Liver (tissue), 9 donors: ENCODE results near the gene HSD17B12. TPM values are rescaled to one million over a fixed set of nuclear protein-coding genes. Genes with fewer than 3 reads are reported as not detected.

Experiments
- DNase-seq: peaks from one replicate; pipeline ENCODE4 v3.0.0-alpha.2; 2017; ENCODE audit warnings: low spot score
- H3K27ac ChIP-seq, 2 donors: one replicate each; pipeline ENCODE4 v1.7.0; 2013; ENCODE audit warnings: inconsistent platforms in 2 of 2, low read length in 2 of 2, control low read depth in 1 of 2, low read depth in 1 of 2, mild to moderate bottlenecking in 1 of 2
- H3K27me3 ChIP-seq, 4 donors: one replicate each; pipeline versions ENCODE4 v1.6.1 to v1.7.0; 2013; ENCODE audit warnings: low read length in 3 of 4, inconsistent platforms in 1 of 4, mild to moderate bottlenecking in 1 of 4, moderate library complexity in 1 of 4; ENCODE audit not compliant: control insufficient read depth in 4 of 4, insufficient read depth in 4 of 4
- H3K36me3 ChIP-seq, 4 donors: one replicate each; pipeline versions ENCODE4 v1.6.1 to v1.7.0; 2013; ENCODE audit warnings: low read length in 3 of 4, mild to moderate bottlenecking in 3 of 4, low read depth in 1 of 4, moderate library complexity in 1 of 4; ENCODE audit not compliant: control insufficient read depth in 4 of 4, insufficient read depth in 3 of 4
- H3K4me1 ChIP-seq, 4 donors: one replicate each; pipeline versions ENCODE4 v1.6.1 to v1.7.0; 2013; ENCODE audit warnings: low read length in 3 of 4, mild to moderate bottlenecking in 3 of 4, moderate library complexity in 1 of 4; ENCODE audit not compliant: control insufficient read depth in 4 of 4, insufficient read depth in 4 of 4
- H3K4me3 ChIP-seq, 3 donors: one replicate each; pipeline versions ENCODE4 v1.6.1 to v1.7.0; 2013; ENCODE audit warnings: low read length in 3 of 3, control low read depth in 1 of 3, low read depth in 1 of 3, mild to moderate bottlenecking in 1 of 3
- H3K9ac ChIP-seq, 2 donors: one replicate each; pipeline ENCODE4 v1.7.0; 2013; ENCODE audit warnings: low read length in 2 of 2, mild to moderate bottlenecking in 2 of 2, moderate library complexity in 2 of 2, control low read depth in 1 of 2, low read depth in 1 of 2
- H3K9me3 ChIP-seq, 4 donors: one replicate each; pipeline versions ENCODE4 v1.6.1 to v1.7.0; 2013; ENCODE audit warnings: low read length in 3 of 4; ENCODE audit not compliant: control insufficient read depth in 4 of 4
- EGR1 ChIP-seq, 2 donors: IDR thresholded peaks; 2 replicates each; pipeline ENCODE4 v1.6.1; 2016 to 2018; ENCODE audit warnings: antibody characterized with exemption in 2 of 2, low read depth in 2 of 2
- FOXA1 ChIP-seq: IDR thresholded peaks from 2 replicates; pipeline ENCODE4 v1.6.1; 2016; ENCODE audit warnings: antibody characterized with exemption
- FOXA2 ChIP-seq: IDR thresholded peaks from 2 replicates; pipeline ENCODE4 v1.6.1; 2016; ENCODE audit warnings: antibody characterized with exemption
- GABPA ChIP-seq, 2 donors: IDR thresholded peaks in 1 of 2; conservative IDR thresholded peaks in 1 of 2; 2 replicates each; pipeline ENCODE4 v1.6.1; 2016; ENCODE audit warnings: antibody characterized with exemption in 2 of 2, mild to moderate bottlenecking in 1 of 2, moderate library complexity in 1 of 2
- HNF4A ChIP-seq, 2 donors: conservative IDR thresholded peaks; 2 replicates each; pipeline ENCODE4 v1.6.1; 2016; ENCODE audit warnings: antibody characterized with exemption in 2 of 2, mild to moderate bottlenecking in 2 of 2
- HNF4G ChIP-seq: IDR thresholded peaks from 2 replicates; pipeline ENCODE4 v1.6.1; 2016; ENCODE audit warnings: antibody characterized with exemption
- JUND ChIP-seq, 2 donors: IDR thresholded peaks; 2 replicates each; pipeline ENCODE4 v1.6.1; 2016; ENCODE audit warnings: antibody characterized with exemption in 2 of 2
- NR2F2 ChIP-seq: IDR thresholded peaks from 2 replicates; pipeline ENCODE4 v1.6.1; 2016; ENCODE audit warnings: antibody characterized with exemption
- RAD21 ChIP-seq, 2 donors: IDR thresholded peaks; 2 replicates each; pipeline ENCODE4 v1.6.1; 2016; ENCODE audit warnings: antibody characterized with exemption in 2 of 2, mild to moderate bottlenecking in 2 of 2
- RXRA ChIP-seq, 2 donors: IDR thresholded peaks; 2 replicates each; pipeline ENCODE4 v1.6.1; 2017 to 2018; ENCODE audit warnings: antibody characterized with exemption in 2 of 2, mild to moderate bottlenecking in 1 of 2
- SP1 ChIP-seq: IDR thresholded peaks from 2 replicates; pipeline ENCODE4 v1.6.1; 2018; ENCODE audit warnings: antibody characterized with exemption, mild to moderate bottlenecking
- TAF1 ChIP-seq: conservative IDR thresholded peaks from 2 replicates; pipeline ENCODE4 v1.6.1; 2016; ENCODE audit warnings: antibody characterized with exemption, mild to moderate bottlenecking
- YY1 ChIP-seq: IDR thresholded peaks from 2 replicates; pipeline ENCODE4 v1.6.1; 2016; ENCODE audit warnings: antibody characterized with exemption, mild to moderate bottlenecking
- WGBS: extraction: QIAGEN DNeasy Blood & Tissue Kit; methylation state at CpG from one replicate; pipeline ENCODE4 v1.1.7; 2013; 5-methylcytosine and 5-hydroxymethylcytosine counted together
- polyA plus RNA-seq, 2 donors: library from polyadenylated mRNA; stranded (reverse) in 1 of 2; unstranded in 1 of 2; fragments of 200-250 nt in 1 of 2; fragments of >200 nt in 1 of 2; fragmentation: Nextera tagmentation in 1 of 2; extraction: Ambion mirVana in 1 of 2; gene quantifications; one replicate each; pipeline versions ENCODE4 v1.2.1 to v1.2.3, GENCODE V29; 2013 to 2015
- total RNA-seq, 2 donors: library from RNA; depleted of rRNA; stranded (reverse); fragments of >200 nt; gene quantifications; one replicate each; pipeline ENCODE4 v1.2.3, GENCODE V29; 2014
- TF ChIP-seq, protein P1 (sequence below): IDR thresholded peaks from 2 replicates; pipeline ENCODE4 v1.6.1; 2016; ENCODE audit warnings: antibody characterized with exemption
- TF ChIP-seq, protein P2 (sequence below): IDR thresholded peaks from 2 replicates; pipeline ENCODE4 v1.6.1; 2016; ENCODE audit warnings: antibody characterized with exemption
- TF ChIP-seq, protein P3 (sequence below): IDR thresholded peaks from 2 replicates; pipeline ENCODE4 v1.6.1; 2016; ENCODE audit warnings: antibody characterized with exemption
- TF ChIP-seq, protein P4 (sequence below): IDR thresholded peaks from 2 replicates; pipeline ENCODE4 v1.6.1; 2016; ENCODE audit warnings: antibody characterized with exemption, mild to moderate bottlenecking
- TF ChIP-seq, protein P5 (sequence below): fragments of 150-350 bp; IDR thresholded peaks from 2 replicates; pipeline ENCODE4 v1.5.1; 2017; ENCODE audit warnings: improper control_type of control experiment, low read depth, low read length; ENCODE audit not compliant: missing input control
- donor health status: healthy.
- donor health status: healthy.
- donor health status: healthy.
- donor health status: healthy.
- donor health status: healthy.

The HSD17B12 gene
- total RNA-seq (100 to 1,000 TPM in 1 of 2 donors, 10 to 100 TPM in 1; 74.8 to 126 TPM), polyA plus RNA-seq (10 to 100 TPM; 50.3 to 61.7 TPM)

DNA sequence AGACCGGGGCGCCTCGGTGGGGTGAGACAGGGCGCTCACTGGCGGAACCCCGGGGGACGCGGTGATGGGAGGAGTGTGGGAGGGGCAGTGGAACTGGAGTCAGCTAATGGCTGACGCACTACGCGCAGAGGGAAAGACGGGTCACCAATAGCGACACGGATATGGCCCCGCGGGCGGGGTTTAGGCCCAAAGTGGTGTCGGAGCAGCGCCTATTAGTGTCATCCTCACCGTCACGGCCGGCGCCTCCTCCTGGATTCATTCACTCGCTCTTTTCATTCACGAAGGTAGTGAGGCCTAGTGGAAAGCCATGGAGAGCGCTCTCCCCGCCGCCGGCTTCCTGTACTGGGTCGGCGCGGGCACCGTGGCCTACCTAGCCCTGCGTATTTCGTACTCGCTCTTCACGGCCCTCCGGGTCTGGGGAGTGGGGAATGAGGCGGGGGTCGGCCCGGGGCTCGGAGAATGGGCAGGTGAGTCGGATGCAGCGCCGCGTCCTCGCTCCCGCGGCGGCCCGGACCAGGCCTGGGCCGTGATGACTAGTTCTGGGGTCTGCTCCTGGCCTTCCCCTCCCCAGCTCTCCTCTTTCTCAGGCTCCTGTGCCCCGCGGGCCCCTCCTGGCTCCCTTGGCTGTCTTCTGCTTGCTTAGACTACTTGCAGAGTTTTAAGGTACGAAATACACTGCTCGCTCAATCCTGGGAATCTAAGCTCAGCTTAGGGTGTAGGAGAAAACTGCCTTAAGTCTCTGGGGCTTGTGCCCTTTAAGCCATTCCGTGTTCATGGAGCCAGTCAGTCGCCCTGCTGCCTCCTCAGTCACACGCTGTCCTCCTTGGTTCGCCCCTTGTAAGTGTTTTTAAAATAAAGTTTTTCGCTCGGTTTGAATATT, at the start of gene HSD17B12:
HSD17B12 (plus strand) TSS at position 218 of the 880 bp plus-strand sequence; CDS start at position 308, 90 bp downstream.
- Histone ChIP-seq H3K9me3 (no peaks in the 10 kb centered on the region), H3K4me1 (peaks cover 0 to 10% (median 7%) of the 10 kb centered on the region in 4 donors), H3K27ac (peak within 1 kb of the TSS; percentile 71 to 96), H3K4me3 (peak within 1 kb of the TSS; percentile 78 to 92 (median 84)), H3K9ac (peak within 1 kb of the TSS; percentile 77 to 87), H3K27me3 (no peaks in the 10 kb centered on the region), H3K36me3 (no peaks in the 10 kb centered on the region)
- peak; percentile 96 for DNase-seq
- TF ChIP-seq FOXA2 (peak; percentile 3), TAF1 (peak; percentile 94), EGR1 (IDR thresholded peaks at IDR 0.05; ENCODE audit: low read depth in 2 of 2) (peak in 1 of 2 donors; percentile 10), RXRA (IDR thresholded peaks at IDR 0.05) (peak; percentile 58 to 70), NR2F2 (peak; percentile 76), HNF4A (conservative IDR thresholded peaks at IDR 0.05) (peak; percentile 17 to 37), HNF4G (no peak), GABPA (IDR thresholded peaks at IDR 0.05 in 1 of 2, conservative IDR thresholded peaks at IDR 0.05 in 1 of 2) (peak; percentile 34 to 78), FOXA1 (peak; percentile 51), SP1 (peak; percentile 94), RAD21 (IDR thresholded peaks at IDR 0.05) (peak in 1 of 2 donors; percentile 17), JUND (IDR thresholded peaks at IDR 0.05) (peak in 1 of 2 donors; percentile 66), YY1 (peak; percentile 98)
- TF ChIP-seq, protein P1, sequence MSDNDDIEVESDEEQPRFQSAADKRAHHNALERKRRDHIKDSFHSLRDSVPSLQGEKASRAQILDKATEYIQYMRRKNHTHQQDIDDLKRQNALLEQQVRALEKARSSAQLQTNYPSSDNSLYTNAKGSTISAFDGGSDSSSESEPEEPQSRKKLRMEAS: peak; percentile 71
- TF ChIP-seq, protein P2, sequence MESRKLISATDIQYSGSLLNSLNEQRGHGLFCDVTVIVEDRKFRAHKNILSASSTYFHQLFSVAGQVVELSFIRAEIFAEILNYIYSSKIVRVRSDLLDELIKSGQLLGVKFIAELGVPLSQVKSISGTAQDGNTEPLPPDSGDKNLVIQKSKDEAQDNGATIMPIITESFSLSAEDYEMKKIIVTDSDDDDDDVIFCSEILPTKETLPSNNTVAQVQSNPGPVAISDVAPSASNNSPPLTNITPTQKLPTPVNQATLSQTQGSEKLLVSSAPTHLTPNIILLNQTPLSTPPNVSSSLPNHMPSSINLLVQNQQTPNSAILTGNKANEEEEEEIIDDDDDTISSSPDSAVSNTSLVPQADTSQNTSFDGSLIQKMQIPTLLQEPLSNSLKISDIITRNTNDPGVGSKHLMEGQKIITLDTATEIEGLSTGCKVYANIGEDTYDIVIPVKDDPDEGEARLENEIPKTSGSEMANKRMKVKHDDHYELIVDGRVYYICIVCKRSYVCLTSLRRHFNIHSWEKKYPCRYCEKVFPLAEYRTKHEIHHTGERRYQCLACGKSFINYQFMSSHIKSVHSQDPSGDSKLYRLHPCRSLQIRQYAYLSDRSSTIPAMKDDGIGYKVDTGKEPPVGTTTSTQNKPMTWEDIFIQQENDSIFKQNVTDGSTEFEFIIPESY: peak; percentile 72
- TF ChIP-seq, protein P3, sequence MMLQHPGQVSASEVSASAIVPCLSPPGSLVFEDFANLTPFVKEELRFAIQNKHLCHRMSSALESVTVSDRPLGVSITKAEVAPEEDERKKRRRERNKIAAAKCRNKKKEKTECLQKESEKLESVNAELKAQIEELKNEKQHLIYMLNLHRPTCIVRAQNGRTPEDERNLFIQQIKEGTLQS: no peak
- TF ChIP-seq, protein P4, sequence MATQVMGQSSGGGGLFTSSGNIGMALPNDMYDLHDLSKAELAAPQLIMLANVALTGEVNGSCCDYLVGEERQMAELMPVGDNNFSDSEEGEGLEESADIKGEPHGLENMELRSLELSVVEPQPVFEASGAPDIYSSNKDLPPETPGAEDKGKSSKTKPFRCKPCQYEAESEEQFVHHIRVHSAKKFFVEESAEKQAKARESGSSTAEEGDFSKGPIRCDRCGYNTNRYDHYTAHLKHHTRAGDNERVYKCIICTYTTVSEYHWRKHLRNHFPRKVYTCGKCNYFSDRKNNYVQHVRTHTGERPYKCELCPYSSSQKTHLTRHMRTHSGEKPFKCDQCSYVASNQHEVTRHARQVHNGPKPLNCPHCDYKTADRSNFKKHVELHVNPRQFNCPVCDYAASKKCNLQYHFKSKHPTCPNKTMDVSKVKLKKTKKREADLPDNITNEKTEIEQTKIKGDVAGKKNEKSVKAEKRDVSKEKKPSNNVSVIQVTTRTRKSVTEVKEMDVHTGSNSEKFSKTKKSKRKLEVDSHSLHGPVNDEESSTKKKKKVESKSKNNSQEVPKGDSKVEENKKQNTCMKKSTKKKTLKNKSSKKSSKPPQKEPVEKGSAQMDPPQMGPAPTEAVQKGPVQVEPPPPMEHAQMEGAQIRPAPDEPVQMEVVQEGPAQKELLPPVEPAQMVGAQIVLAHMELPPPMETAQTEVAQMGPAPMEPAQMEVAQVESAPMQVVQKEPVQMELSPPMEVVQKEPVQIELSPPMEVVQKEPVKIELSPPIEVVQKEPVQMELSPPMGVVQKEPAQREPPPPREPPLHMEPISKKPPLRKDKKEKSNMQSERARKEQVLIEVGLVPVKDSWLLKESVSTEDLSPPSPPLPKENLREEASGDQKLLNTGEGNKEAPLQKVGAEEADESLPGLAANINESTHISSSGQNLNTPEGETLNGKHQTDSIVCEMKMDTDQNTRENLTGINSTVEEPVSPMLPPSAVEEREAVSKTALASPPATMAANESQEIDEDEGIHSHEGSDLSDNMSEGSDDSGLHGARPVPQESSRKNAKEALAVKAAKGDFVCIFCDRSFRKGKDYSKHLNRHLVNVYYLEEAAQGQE: peak; percentile 94
- TF ChIP-seq, protein P5, sequence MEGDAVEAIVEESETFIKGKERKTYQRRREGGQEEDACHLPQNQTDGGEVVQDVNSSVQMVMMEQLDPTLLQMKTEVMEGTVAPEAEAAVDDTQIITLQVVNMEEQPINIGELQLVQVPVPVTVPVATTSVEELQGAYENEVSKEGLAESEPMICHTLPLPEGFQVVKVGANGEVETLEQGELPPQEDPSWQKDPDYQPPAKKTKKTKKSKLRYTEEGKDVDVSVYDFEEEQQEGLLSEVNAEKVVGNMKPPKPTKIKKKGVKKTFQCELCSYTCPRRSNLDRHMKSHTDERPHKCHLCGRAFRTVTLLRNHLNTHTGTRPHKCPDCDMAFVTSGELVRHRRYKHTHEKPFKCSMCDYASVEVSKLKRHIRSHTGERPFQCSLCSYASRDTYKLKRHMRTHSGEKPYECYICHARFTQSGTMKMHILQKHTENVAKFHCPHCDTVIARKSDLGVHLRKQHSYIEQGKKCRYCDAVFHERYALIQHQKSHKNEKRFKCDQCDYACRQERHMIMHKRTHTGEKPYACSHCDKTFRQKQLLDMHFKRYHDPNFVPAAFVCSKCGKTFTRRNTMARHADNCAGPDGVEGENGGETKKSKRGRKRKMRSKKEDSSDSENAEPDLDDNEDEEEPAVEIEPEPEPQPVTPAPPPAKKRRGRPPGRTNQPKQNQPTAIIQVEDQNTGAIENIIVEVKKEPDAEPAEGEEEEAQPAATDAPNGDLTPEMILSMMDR: no peak
- WGBS: under 1% methylated on average over 62 of the region's 62 CpGs
